Muscle layer of duodenum (tissue), 2 donors: ENCODE results near the gene TCHP.
"Not testable (repeated sequence)": the region's sequence is repeated elsewhere in the genome, so short reads cannot be mapped to it uniquely, and the experiment has no call there.

ENCODE experiments used
- H3K27ac ChIP-seq: one replicate; pipeline ENCODE4 v1.7.0; 2013; ENCODE audit warnings: mild to moderate bottlenecking, low read length
- H3K27me3 ChIP-seq: one replicate; pipeline ENCODE4 v1.7.0; 2013; ENCODE audit warnings: low read depth, mild to moderate bottlenecking, control low read depth, low read length
- H3K36me3 ChIP-seq, 2 donors: one replicate each; pipeline ENCODE4 v1.7.0; 2013; ENCODE audit warnings: low read length in 2 of 2, control low read depth in 1 of 2, mild to moderate bottlenecking in 1 of 2; ENCODE audit not compliant: insufficient read depth in 2 of 2, control insufficient read depth in 1 of 2
- H3K4me1 ChIP-seq, 2 donors: one replicate each; pipeline ENCODE4 v1.7.0; 2013; ENCODE audit warnings: low read length in 2 of 2, mild to moderate bottlenecking in 2 of 2, control low read depth in 1 of 2, moderate library complexity in 1 of 2; ENCODE audit not compliant: insufficient read depth in 2 of 2, control insufficient read depth in 1 of 2
- H3K4me3 ChIP-seq, 2 donors: one replicate each; pipeline ENCODE4 v1.7.0; 2013; ENCODE audit warnings: low read length in 2 of 2, low read depth in 1 of 2, mild to moderate bottlenecking in 1 of 2
- H3K9me3 ChIP-seq, 2 donors: one replicate each; pipeline ENCODE4 v1.7.0; 2013; ENCODE audit warnings: low read length in 2 of 2, control low read depth in 1 of 2, mild to moderate bottlenecking in 1 of 2; ENCODE audit not compliant: control insufficient read depth in 1 of 2
- donor health status: healthy.

Gene TCHP

DNA sequence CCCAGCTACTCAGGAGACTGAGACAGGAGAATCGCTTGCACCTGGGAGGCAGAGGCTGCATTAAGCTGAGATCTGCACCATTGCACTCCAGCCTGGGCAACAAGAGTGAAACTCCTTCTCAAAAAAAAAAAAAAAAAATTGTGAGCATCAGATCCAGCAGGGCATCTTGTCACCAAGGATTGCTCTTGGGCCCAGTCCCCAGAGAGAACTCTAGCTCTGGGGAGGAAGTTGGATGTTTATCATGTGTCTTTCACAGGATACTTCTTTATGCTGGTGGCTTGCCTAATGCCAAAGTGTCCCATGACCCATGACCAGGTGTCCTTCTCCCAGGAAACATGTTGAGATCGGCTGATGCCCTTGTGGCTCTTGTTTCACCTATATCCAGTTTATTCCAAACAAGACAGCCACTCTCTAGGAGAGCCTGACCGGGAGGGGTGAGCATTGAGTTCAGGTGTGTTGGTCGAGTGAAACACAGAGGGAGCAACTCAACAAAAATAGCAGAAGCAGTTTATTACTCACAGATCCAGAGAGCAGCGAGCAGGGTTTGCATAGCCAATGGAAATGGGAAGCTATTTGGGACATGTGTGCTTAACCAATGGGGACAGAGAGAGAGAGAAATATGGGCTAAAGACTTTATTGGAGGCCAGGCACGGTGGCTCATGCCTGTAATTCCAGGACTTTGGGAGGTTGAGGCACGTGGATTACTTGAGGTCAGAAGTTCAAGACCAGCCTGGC, 6.6 kb upstream of the TCHP start:
- no peaks in the 10 kb centered on the region for H3K27me3 ChIP-seq

GRCh38 chr12:109894939-109895338, 5.1 kb upstream of the TCHP start:
- H3K9me3 ChIP-seq = no peaks in the 10 kb centered on the region
- no peaks in the 10 kb centered on the region for H3K36me3 ChIP-seq

More for the DNA sequence above, 6.6 kb upstream of the TCHP start:
- H3K36me3 ChIP-seq = no peaks in the 10 kb centered on the region
- H3K4me1 ChIP-seq = no peaks in the 10 kb centered on the region
- H3K4me3 ChIP-seq = no peak overlapping the region
- no peak overlapping the region for H3K27ac ChIP-seq
- no peaks in the 10 kb centered on the region for H3K9me3 ChIP-seq

DNA sequence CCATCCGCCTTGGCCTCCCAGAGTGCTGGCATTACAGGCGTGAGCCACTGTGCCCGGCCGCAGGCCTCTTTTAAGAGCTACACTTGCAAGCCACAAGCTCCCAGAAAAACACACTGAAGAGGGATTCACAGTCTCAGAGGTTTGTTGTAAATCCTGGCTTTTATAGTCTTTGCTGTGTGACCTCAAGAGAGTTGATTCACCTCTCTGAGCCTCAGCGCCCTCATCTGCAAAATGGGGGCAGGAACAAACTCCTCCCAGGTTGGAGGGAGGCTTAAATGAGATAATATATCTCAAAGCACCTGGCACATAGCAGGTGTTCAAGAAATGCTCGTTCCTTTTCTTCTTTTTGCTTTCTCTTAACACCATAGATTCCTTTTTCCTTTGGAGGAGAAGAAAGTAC, 3.9 kb upstream of the TCHP start:
- H3K4me1 ChIP-seq = peaks cover 4 to 5% of the 10 kb centered on the region in 2 donors
- no peak overlapping the region for H3K27ac ChIP-seq
- H3K36me3 ChIP-seq = no peaks in the 10 kb centered on the region
- no peak overlapping the region for H3K4me3 ChIP-seq
- H3K27me3 ChIP-seq = no peaks in the 10 kb centered on the region
- no peaks in the 10 kb centered on the region for H3K9me3 ChIP-seq

More at GRCh38 chr12:109894939-109895338, 5.1 kb upstream of the TCHP start:
- Histone ChIP-seq H3K4me1 (no peaks in the 10 kb centered on the region), H3K27ac (no peak overlapping the region), H3K27me3 (no peaks in the 10 kb centered on the region), H3K4me3 (no peak overlapping the region)

- no peaks in the 10 kb centered on the region for H3K27me3 ChIP-seq
- no peaks in the 10 kb centered on the region for H3K36me3 ChIP-seq
- H3K4me1 ChIP-seq = peaks cover 8 to 9% of the 10 kb centered on the region in 2 donors
- H3K9me3 ChIP-seq = no peaks in the 10 kb centered on the region
- no peak overlapping the region for H3K4me3 ChIP-seq
- no peak overlapping the region for H3K27ac ChIP-seq
These were observed 3.0 kb upstream of the TCHP start for GRCh38 chr12:109897029-109897428.

- not testable (repeated sequence) for H3K27me3 ChIP-seq, H3K9me3 ChIP-seq, H3K27ac ChIP-seq, H3K4me1 ChIP-seq
- H3K36me3 ChIP-seq = peaks cover 7 to 15% of the 10 kb centered on the region in 2 donors
- H3K4me3 ChIP-seq = peak overlapping the region; percentile 87 to 89
These were observed 729 bp upstream of the TCHP start for GRCh38 chr12:109899345-109899744.

GRCh38 chr12:109900752-109901580, 892 bp downstream of the TCHP start:
- H3K27me3 ChIP-seq = no peaks in the 10 kb centered on the region
- H3K4me3 ChIP-seq = peak overlapping the region; percentile 87 to 89
- H3K36me3 ChIP-seq = peaks cover 21 to 30% of the 10 kb centered on the region in 2 donors
- H3K9me3 ChIP-seq = no peaks in the 10 kb centered on the region
- peak overlapping the region; percentile 39 for H3K27ac ChIP-seq
- peaks cover 8 to 9% of the 10 kb centered on the region in 2 donors for H3K4me1 ChIP-seq

DNA sequence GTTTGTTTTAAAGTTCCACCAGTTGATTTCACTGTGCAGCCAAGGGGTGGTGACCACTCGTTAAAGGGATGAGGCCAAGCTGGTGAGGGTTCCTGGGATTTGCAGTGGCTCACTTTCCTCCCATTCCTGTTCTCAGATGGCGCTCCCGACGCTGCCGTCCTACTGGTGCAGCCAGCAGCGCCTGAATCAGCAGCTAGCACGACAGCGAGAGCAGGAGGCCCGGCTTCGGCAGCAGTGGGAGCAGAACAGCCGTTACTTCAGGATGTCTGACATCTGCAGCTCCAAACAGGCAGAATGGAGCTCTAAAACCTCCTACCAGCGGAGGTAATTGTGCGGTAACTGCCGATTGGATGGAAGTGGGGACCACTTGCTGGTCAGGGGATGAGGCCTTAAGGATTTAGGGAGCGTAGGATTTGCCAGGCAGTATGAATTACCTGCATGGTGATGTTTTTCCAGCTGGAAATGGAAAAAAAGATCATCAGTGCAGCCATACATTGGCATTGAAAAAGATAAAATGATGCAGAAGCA, 2.9 kb downstream of the TCHP start:
- H3K4me3 ChIP-seq = no peak overlapping the region
- no peaks in the 10 kb centered on the region for H3K27me3 ChIP-seq
- no peak overlapping the region for H3K27ac ChIP-seq
- H3K36me3 ChIP-seq = peaks cover 40 to 50% of the 10 kb centered on the region in 2 donors
- H3K9me3 ChIP-seq = no peaks in the 10 kb centered on the region
- H3K4me1 ChIP-seq = peaks cover 8 to 9% of the 10 kb centered on the region in 2 donors

GRCh38 chr12:109905301-109905700, 5.2 kb downstream of the TCHP start:
- Histone ChIP-seq H3K36me3 (peaks cover 53 to 68% of the 10 kb centered on the region in 2 donors), H3K4me3 (no peak overlapping the region), H3K27me3 (no peaks in the 10 kb centered on the region), H3K9me3 (no peaks in the 10 kb centered on the region), H3K4me1 (peaks cover 8 to 9% of the 10 kb centered on the region in 2 donors), H3K27ac (no peak overlapping the region)

GRCh38 chr12:109910254-109910968, 10.3 kb downstream of the TCHP start:
- no peaks in the 10 kb centered on the region for H3K4me1 ChIP-seq
- H3K27ac ChIP-seq = no peak overlapping the region
- no peak overlapping the region for H3K4me3 ChIP-seq
- no peaks in the 10 kb centered on the region for H3K27me3 ChIP-seq
- H3K9me3 ChIP-seq = no peaks in the 10 kb centered on the region
- peaks cover 62 to 85% of the 10 kb centered on the region in 2 donors for H3K36me3 ChIP-seq

GRCh38 chr12:109910969-109911348, 10.9 kb downstream of the TCHP start:
- no peaks in the 10 kb centered on the region for H3K4me1 ChIP-seq
- H3K36me3 ChIP-seq = peaks cover 63 to 85% of the 10 kb centered on the region in 2 donors
- H3K9me3 ChIP-seq = no peaks in the 10 kb centered on the region
- no peak overlapping the region for H3K4me3 ChIP-seq
- no peak overlapping the region for H3K27ac ChIP-seq
- no peaks in the 10 kb centered on the region for H3K27me3 ChIP-seq

DNA sequence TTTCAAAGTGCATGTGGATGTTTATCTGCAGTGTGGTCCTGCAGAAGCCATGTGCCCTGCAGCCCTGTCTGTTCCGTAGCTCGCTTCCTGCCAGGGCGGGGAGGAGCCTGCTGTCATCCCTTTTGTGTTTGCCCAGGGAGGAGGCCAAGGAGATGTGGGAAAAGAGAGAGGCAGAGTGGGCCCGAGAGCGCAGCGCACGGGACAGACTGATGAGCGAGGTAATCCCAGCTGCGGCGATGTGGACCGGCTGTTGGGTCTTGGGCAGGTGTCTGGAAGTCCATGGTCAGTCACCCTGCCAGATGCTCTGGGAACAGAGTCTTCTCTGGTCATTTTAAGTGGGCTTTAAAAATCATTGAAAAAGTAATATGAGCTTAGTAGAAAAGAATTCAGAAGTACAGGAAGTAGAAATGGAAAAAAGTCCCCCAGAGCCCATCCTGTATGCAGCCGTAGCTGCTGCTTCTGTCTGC, 12.8 kb downstream of the TCHP start:
- H3K9me3 ChIP-seq = no peaks in the 10 kb centered on the region
- H3K27me3 ChIP-seq = no peaks in the 10 kb centered on the region
- H3K27ac ChIP-seq = no peak overlapping the region
- H3K36me3 ChIP-seq = peaks cover 65 to 85% of the 10 kb centered on the region in 2 donors
- no peak overlapping the region for H3K4me3 ChIP-seq
- no peaks in the 10 kb centered on the region for H3K4me1 ChIP-seq
